ENCODE data around the gene LRP6.
A peak's percentile ranks its signal among the peaks of the same experiment; 100 is the strongest.
"Not testable (repeated sequence)": the region's sequence is repeated elsewhere in the genome, so short reads cannot be mapped to it uniquely, and the experiment has no call there.

Gene LRP6

GRCh38 chr12:12180136-12180535 lies 86.7 kb downstream of the LRP6 start:
- no peak for TF ChIP-seq JUND (IDR thresholded peaks at IDR 0.05; ENCODE audit: low read depth)
- in situ Hi-C loops (cut with HindIII; ENCODE audit: low pct_unique_long_range_greater_than_20kb, low sequenced_read_pairs): no loop called here

GRCh38 chr12:12178559-12178958 lies 88.3 kb downstream of the LRP6 start:
- TF ChIP-seq JUND (IDR thresholded peaks at IDR 0.05; ENCODE audit: low read depth): no peak
- in situ Hi-C loops (cut with HindIII; ENCODE audit: low pct_unique_long_range_greater_than_20kb, low sequenced_read_pairs): no loop called here
- DNase-seq (ENCODE audit: low read depth in 1 of 2, low spot score in 1 of 2): no peak

More at GRCh38 chr12:12180136-12180535, 86.7 kb downstream of the LRP6 start:
- DNase-seq (ENCODE audit: low read depth in 1 of 2, low spot score in 1 of 2): no peak

- in situ Hi-C loops (cut with HindIII; ENCODE audit: low pct_unique_long_range_greater_than_20kb, low sequenced_read_pairs): no loop called here
- no peak for TF ChIP-seq JUND (IDR thresholded peaks at IDR 0.05; ENCODE audit: low read depth)
- DNase-seq (ENCODE audit: low read depth in 1 of 2, low spot score in 1 of 2): no peak
These were observed 90.4 kb downstream of the LRP6 start for GRCh38 chr12:12176402-12176801.

- in situ Hi-C loops (cut with HindIII; ENCODE audit: low pct_unique_long_range_greater_than_20kb, low sequenced_read_pairs): no loop called here
- DNase-seq (ENCODE audit: low read depth in 1 of 2, low spot score in 1 of 2): peak in 1 of 2 experiments; percentile 2
- TF ChIP-seq JUND (IDR thresholded peaks at IDR 0.05; ENCODE audit: low read depth): no peak
These were observed 94.8 kb downstream of the LRP6 start for GRCh38 chr12:12171991-12172511.

- in situ Hi-C loops (cut with HindIII; ENCODE audit: low pct_unique_long_range_greater_than_20kb, low sequenced_read_pairs): no loop called here
- TF ChIP-seq JUND (IDR thresholded peaks at IDR 0.05; ENCODE audit: low read depth): no peak
These were observed 99.0 kb downstream of the LRP6 start for GRCh38 chr12:12167847-12168246.

GRCh38 chr12:12166751-12167150 lies 100.1 kb downstream of the LRP6 start:
- no peak for TF ChIP-seq JUND (IDR thresholded peaks at IDR 0.05; ENCODE audit: low read depth)
- DNase-seq (ENCODE audit: low read depth in 1 of 2, low spot score in 1 of 2): no peak
- in situ Hi-C loops (cut with HindIII; ENCODE audit: low pct_unique_long_range_greater_than_20kb, low sequenced_read_pairs): no loop called here

More at GRCh38 chr12:12167847-12168246, 99.0 kb downstream of the LRP6 start:
- peak in 1 of 2 experiments; percentile 9 for DNase-seq (ENCODE audit: low read depth in 1 of 2, low spot score in 1 of 2)

GRCh38 chr12:12159988-12160387 lies 106.9 kb downstream of the LRP6 start:
- DNase-seq (ENCODE audit: low read depth in 1 of 2, low spot score in 1 of 2): no peak
- no peak for TF ChIP-seq JUND (IDR thresholded peaks at IDR 0.05; ENCODE audit: low read depth)
- in situ Hi-C loops (cut with HindIII; ENCODE audit: low pct_unique_long_range_greater_than_20kb, low sequenced_read_pairs): no loop called here

- no peak for TF ChIP-seq JUND (IDR thresholded peaks at IDR 0.05; ENCODE audit: low read depth)
- DNase-seq (ENCODE audit: low read depth in 1 of 2, low spot score in 1 of 2): no peak
- in situ Hi-C loops (cut with HindIII; ENCODE audit: low pct_unique_long_range_greater_than_20kb, low sequenced_read_pairs): no loop called here
These were observed 108.0 kb downstream of the LRP6 start for GRCh38 chr12:12158858-12159257.

GRCh38 chr12:12157424-12157823 lies 109.4 kb downstream of the LRP6 start:
- in situ Hi-C loops (cut with HindIII; ENCODE audit: low pct_unique_long_range_greater_than_20kb, low sequenced_read_pairs): no loop called here
- no peak for TF ChIP-seq JUND (IDR thresholded peaks at IDR 0.05; ENCODE audit: low read depth)
- DNase-seq (ENCODE audit: low read depth in 1 of 2, low spot score in 1 of 2): no peak

- no peak for DNase-seq (ENCODE audit: low read depth in 1 of 2, low spot score in 1 of 2)
- no peak for TF ChIP-seq JUND (IDR thresholded peaks at IDR 0.05; ENCODE audit: low read depth)
- in situ Hi-C loops (cut with HindIII; ENCODE audit: low pct_unique_long_range_greater_than_20kb, low sequenced_read_pairs): no loop called here
These were observed 110.0 kb downstream of the LRP6 start for GRCh38 chr12:12156828-12157227.

GRCh38 chr12:12156116-12156515 lies 110.7 kb downstream of the LRP6 start:
- in situ Hi-C loops (cut with HindIII; ENCODE audit: low pct_unique_long_range_greater_than_20kb, low sequenced_read_pairs): no loop called here
- TF ChIP-seq JUND (IDR thresholded peaks at IDR 0.05; ENCODE audit: low read depth): no peak
- no peak for DNase-seq (ENCODE audit: low read depth in 1 of 2, low spot score in 1 of 2)

GRCh38 chr12:12153596-12153995 lies 113.2 kb downstream of the LRP6 start:
- no peak for DNase-seq (ENCODE audit: low read depth in 1 of 2, low spot score in 1 of 2)
- no peak for TF ChIP-seq JUND (IDR thresholded peaks at IDR 0.05; ENCODE audit: low read depth)
- in situ Hi-C loops (cut with HindIII; ENCODE audit: low pct_unique_long_range_greater_than_20kb, low sequenced_read_pairs): no loop called here

- in situ Hi-C loops (cut with HindIII; ENCODE audit: low pct_unique_long_range_greater_than_20kb, low sequenced_read_pairs): no loop called here
- no peak for DNase-seq (ENCODE audit: low read depth in 1 of 2, low spot score in 1 of 2)
- no peak for TF ChIP-seq JUND (IDR thresholded peaks at IDR 0.05; ENCODE audit: low read depth)
These were observed 119.7 kb downstream of the LRP6 start for GRCh38 chr12:12147111-12147510.

- DNase-seq (ENCODE audit: low read depth in 1 of 2, low spot score in 1 of 2); in situ Hi-C loops (cut with HindIII; ENCODE audit: low pct_unique_long_range_greater_than_20kb, low sequenced_read_pairs): not testable (repeated sequence)
These were observed 122.3 kb downstream of the LRP6 start for GRCh38 chr12:12144531-12144930.
